HPDE6-E6E7 (cell line): ENCODE results near the gene ZFP36L1.

Experiments used
- DNase-seq: peaks from one replicate; pipeline ENCODE4 v3.0.0; 2011; ENCODE audit warnings: missing footprints; ENCODE audit errors: extremely low spot score

Gene ZFP36L1

GRCh38 chr14:68816183-68816942, 23.5 kb upstream of the ZFP36L1 start:
- peak; percentile 91 for DNase-seq

GRCh38 chr14:68815298-68816182, 22.7 kb upstream of the ZFP36L1 start:
- DNase-seq: no peak

GRCh38 chr14:68814539-68815297, 21.9 kb upstream of the ZFP36L1 start:
- DNase-seq: no peak

GRCh38 chr14:68814238-68814538, 21.3 kb upstream of the ZFP36L1 start:
- no peak for DNase-seq

- no peak for DNase-seq
Measured at GRCh38 chr14:68813318-68813838, 20.5 kb upstream of the ZFP36L1 start.

GRCh38 chr14:68811171-68811570, 18.3 kb upstream of the ZFP36L1 start:
- DNase-seq: no peak

GRCh38 chr14:68810173-68811153, 17.6 kb upstream of the ZFP36L1 start:
- no peak for DNase-seq

GRCh38 chr14:68809524-68809923, 16.7 kb upstream of the ZFP36L1 start:
- no peak for DNase-seq

GRCh38 chr14:68808696-68809480, 16.0 kb upstream of the ZFP36L1 start:
- DNase-seq: no peak

- DNase-seq: no peak
Measured at GRCh38 chr14:68807987-68808386, 15.1 kb upstream of the ZFP36L1 start.

GRCh38 chr14:68807148-68807600, 14.3 kb upstream of the ZFP36L1 start:
- no peak for DNase-seq

- no peak for DNase-seq
Measured at GRCh38 chr14:68806526-68807147, 13.8 kb upstream of the ZFP36L1 start.

GRCh38 chr14:68805414-68805813, 12.5 kb upstream of the ZFP36L1 start:
- DNase-seq: no peak

GRCh38 chr14:68801631-68802030, 8.8 kb upstream of the ZFP36L1 start:
- DNase-seq: no peak

GRCh38 chr14:68800953-68801352, 8.1 kb upstream of the ZFP36L1 start:
- no peak for DNase-seq

GRCh38 chr14:68800390-68800789, 7.5 kb upstream of the ZFP36L1 start:
- no peak for DNase-seq

- no peak for DNase-seq
Measured at GRCh38 chr14:68798621-68799020, 5.8 kb upstream of the ZFP36L1 start.

GRCh38 chr14:68797121-68797670, 4.3 kb upstream of the ZFP36L1 start:
- no peak for DNase-seq

GRCh38 chr14:68796418-68797101, 3.7 kb upstream of the ZFP36L1 start:
- no peak for DNase-seq
